H1 (cell line): ENCODE results near the gene PRKCA. TPM values are rescaled to one million over a fixed set of nuclear protein-coding genes. Genes with fewer than 3 reads are reported as not detected.
"Not testable (repeated sequence)": the region's sequence is repeated elsewhere in the genome, so short reads cannot be mapped to it uniquely, and the experiment has no call there.

ENCODE experiments used
- CTCF ChIA-PET: fragments of 300-600 bp; sonication (Branson Sonifier 250); formaldehyde crosslinking; loops from one replicate; lab custom pipeline; 2021; ENCODE audit not compliant: partially characterized antibody; lab: Charles Lee
- POLR2A ChIA-PET: fragments of 300-600 bp; sonication (Branson Sonifier 250); formaldehyde crosslinking; loops from one replicate; lab custom pipeline; 2021; ENCODE audit warnings: inconsistent platforms; ENCODE audit not compliant: partially characterized antibody; lab: Charles Lee
- DNase-seq, 2 experiments: peaks; one replicate each; pipeline versions ENCODE4 v3.0.0 to v3.0.0-alpha.2; 2010 to 2022; ENCODE audit warnings: low spot score in 2 of 2, low read depth in 1 of 2, mixed read lengths in 1 of 2
- FAIRE-seq: peaks from 2 replicates; lab custom pipeline; 2011; peaks lifted over from hg19 to GRCh38; lab: Jason Lieb, UNC
- H2AFZ ChIP-seq: 2 replicates; pipeline ENCODE4 v1.8.1; 2012; ENCODE audit warnings: low read length, inconsistent platforms
- H2AK5ac ChIP-seq: 2 replicates; pipeline ENCODE4 v1.6.1; 2013; ENCODE audit warnings: low read depth, low read length
- H2BK120ac ChIP-seq: replicated peaks from 2 replicates; pipeline ENCODE3; 2013; ENCODE audit warnings: low read depth, low read length, inconsistent platforms
- H2BK12ac ChIP-seq: 2 replicates; pipeline ENCODE4 v1.6.1; 2013; ENCODE audit warnings: low read depth, low read length
- H2BK15ac ChIP-seq: 2 replicates; pipeline ENCODE4 v1.6.1; 2013; ENCODE audit warnings: low read length
- H2BK20ac ChIP-seq: 2 replicates; pipeline ENCODE4 v1.6.1; 2013; ENCODE audit warnings: low read length
- H2BK5ac ChIP-seq: 2 replicates; pipeline ENCODE4 v1.6.1; 2013; ENCODE audit warnings: low read depth, low read length
- H3K14ac ChIP-seq: 2 replicates; pipeline ENCODE4 v1.6.1; 2013; ENCODE audit warnings: inconsistent platforms; ENCODE audit not compliant: insufficient read length
- H3K18ac ChIP-seq: 2 replicates; pipeline ENCODE4 v1.6.1; 2013; ENCODE audit warnings: low read length; ENCODE audit errors: extremely low read depth
- H3K23ac ChIP-seq: 2 replicates; pipeline ENCODE4 v1.6.1; 2013; ENCODE audit warnings: inconsistent platforms; ENCODE audit not compliant: insufficient read length
- H3K23me2 ChIP-seq: 2 replicates; pipeline ENCODE4 v1.6.1; 2013; ENCODE audit warnings: low read depth, low read length
- H3K27ac ChIP-seq: 2 replicates; pipeline ENCODE4 v1.6.1; 2011; ENCODE audit warnings: low read depth, low read length, inconsistent platforms
- H3K27me3 ChIP-seq, 4 experiments: replicated peaks in 1 of 4; 1 replicate in 1 of 4; 2 replicates in 3 of 4; pipeline versions ENCODE4 v1.6.1 to v1.8.1; 2011 to 2013; ENCODE audit warnings: low read length in 3 of 4, mild to moderate bottlenecking in 3 of 4, inconsistent platforms in 2 of 4, mixed read lengths in 2 of 4, moderate library complexity in 1 of 4; ENCODE audit not compliant: control insufficient read depth in 3 of 4, insufficient read depth in 3 of 4; ENCODE audit errors: extremely low read depth in 1 of 4
- H3K36me3 ChIP-seq, 4 experiments: 2 replicates each; pipeline versions ENCODE4 v1.6.1 to v1.8.1; 2011 to 2013; ENCODE audit warnings: mild to moderate bottlenecking in 4 of 4, low read length in 3 of 4, moderate library complexity in 2 of 4, control low read depth in 1 of 4, inconsistent platforms in 1 of 4; ENCODE audit not compliant: insufficient read depth in 4 of 4, control insufficient read depth in 2 of 4
- H3K4ac ChIP-seq: replicated peaks from 2 replicates; pipeline ENCODE3; 2013; ENCODE audit warnings: low read length, low read depth, mixed read lengths, inconsistent platforms; ENCODE audit not compliant: insufficient read length
- H3K4me1 ChIP-seq, 4 experiments: replicated peaks in 1 of 4; 1 replicate in 1 of 4; 2 replicates in 3 of 4; pipeline versions ENCODE4 v1.6.1 to v1.8.1; 2011 to 2013; ENCODE audit warnings: low read length in 3 of 4, inconsistent platforms in 2 of 4, mixed read lengths in 1 of 4; ENCODE audit not compliant: insufficient read depth in 4 of 4, control insufficient read depth in 3 of 4
- H3K4me2 ChIP-seq, 2 experiments: 2 replicates each; pipeline versions ENCODE4 v1.6.1 to v1.8.1; 2011 to 2013; ENCODE audit warnings: low read depth in 2 of 2, low read length in 2 of 2, control low read depth in 1 of 2, inconsistent platforms in 1 of 2, mild to moderate bottlenecking in 1 of 2; ENCODE audit not compliant: insufficient read depth in 1 of 2
- H3K4me3 ChIP-seq, 4 experiments: fragments of 200-600, 300-600 bp in 1 of 4; sonication (generic), shearing (Covaris generic), sonication (Bioruptor Twin) in 1 of 4; 2 replicates each; pipeline versions ENCODE4 v1.5.1 to v1.8.1; 2011 to 2016; ENCODE audit warnings: low read length in 4 of 4, low read depth in 3 of 4, control low read depth in 2 of 4, inconsistent platforms in 2 of 4, mild to moderate bottlenecking in 2 of 4, mixed read lengths in 1 of 4, moderate library complexity in 1 of 4; ENCODE audit not compliant: insufficient read depth in 2 of 4; ENCODE audit errors: extremely low read depth in 1 of 4
- H3K56ac ChIP-seq: replicated peaks from 2 replicates; pipeline ENCODE3; 2013; ENCODE audit warnings: low read depth, mild to moderate bottlenecking, mixed read lengths, low read length, inconsistent platforms; ENCODE audit not compliant: insufficient read length
- H3K79me1 ChIP-seq: 2 replicates; pipeline ENCODE4 v1.6.1; 2013; ENCODE audit warnings: low read depth, low read length, control low read depth
- H3K79me2 ChIP-seq, 2 experiments: 2 replicates each; pipeline versions ENCODE4 v1.6.1 to v1.8.1; 2012 to 2013; ENCODE audit warnings: low read length in 2 of 2, mild to moderate bottlenecking in 2 of 2, inconsistent platforms in 1 of 2; ENCODE audit not compliant: insufficient read depth in 2 of 2, control insufficient read depth in 1 of 2
- H3K9ac ChIP-seq, 4 experiments: replicated peaks in 1 of 4; 1 replicate in 1 of 4; 2 replicates in 3 of 4; pipeline versions ENCODE4 v1.6.1 to v1.8.1; 2011 to 2013; ENCODE audit warnings: low read depth in 3 of 4, low read length in 3 of 4, control low read depth in 2 of 4, mild to moderate bottlenecking in 2 of 4, moderate library complexity in 2 of 4, inconsistent platforms in 1 of 4; ENCODE audit errors: extremely low read depth in 1 of 4
- H3K9me3 ChIP-seq, 2 experiments: 2 replicates each; pipeline versions ENCODE4 v1.6.1 to v1.8.1; 2012 to 2013; ENCODE audit warnings: mild to moderate bottlenecking in 2 of 2, moderate library complexity in 2 of 2, control low read depth in 1 of 2, inconsistent platforms in 1 of 2, low read depth in 1 of 2, low read length in 1 of 2, mixed read lengths in 1 of 2; ENCODE audit not compliant: insufficient read depth in 2 of 2
- H4K20me1 ChIP-seq, 2 experiments: replicated peaks in 1 of 2; 2 replicates each; pipeline versions ENCODE3 to v1.8.1; 2011 to 2013; ENCODE audit warnings: inconsistent platforms in 2 of 2, low read length in 2 of 2, mild to moderate bottlenecking in 1 of 2; ENCODE audit not compliant: insufficient read depth in 2 of 2, control insufficient read depth in 1 of 2
- H4K5ac ChIP-seq: 2 replicates; pipeline ENCODE4 v1.6.1; 2013; ENCODE audit warnings: low read length, low read depth, mixed read lengths, inconsistent platforms; ENCODE audit not compliant: insufficient read length
- H4K8ac ChIP-seq: 2 replicates; pipeline ENCODE4 v1.8.0; 2013; ENCODE audit warnings: mild to moderate bottlenecking, moderate library complexity, low read length, inconsistent platforms; ENCODE audit not compliant: insufficient read depth; ENCODE audit errors: extremely low read depth
- H4K91ac ChIP-seq: replicated peaks from 2 replicates; pipeline ENCODE3; 2013; ENCODE audit warnings: low read length, mixed read lengths, inconsistent platforms; ENCODE audit not compliant: insufficient read length
- BCL11A ChIP-seq, 2 experiments: IDR thresholded peaks; one replicate each; pipeline ENCODE4 v1.6.1; 2011; ENCODE audit warnings: low read depth in 2 of 2, low read length in 2 of 2, mild to moderate bottlenecking in 2 of 2
- HDAC2 ChIP-seq, 2 experiments: fragments of 300-600 bp in 1 of 2; sonication (generic) in 1 of 2; IDR thresholded peaks; 2 replicates each; pipeline ENCODE4 v1.6.1; 2011 to 2012; ENCODE audit warnings: low read depth in 2 of 2, low read length in 2 of 2, mild to moderate bottlenecking in 2 of 2, moderate library complexity in 2 of 2, borderline replicate concordance in 1 of 2, inconsistent platforms in 1 of 2
- RXRA ChIP-seq: IDR thresholded peaks from 2 replicates; pipeline ENCODE4 v1.6.1; 2011; ENCODE audit warnings: low read depth, mild to moderate bottlenecking, low read length, moderate library complexity; ENCODE audit not compliant: insufficient read depth
- WGBS, 2 experiments: shearing (Covaris generic) in 1 of 2; methylation state at CpG; one replicate each; pipeline versions ENCODE4 v1.1.6 to v1.1.7; 2013 to 2015; ENCODE audit warnings: low lambda C conversion rate in 2 of 2, mixed read lengths in 2 of 2, inconsistent platforms in 1 of 2, low coverage in 1 of 2, missing lambda C conversion rate in 1 of 2; ENCODE audit not compliant: insufficient replicate concordance in 2 of 2, insufficient coverage in 1 of 2, insufficient read length in 1 of 2; ENCODE audit errors: extremely low coverage in 1 of 2, missing lambda C conversion rate in 1 of 2; 5-methylcytosine and 5-hydroxymethylcytosine counted together
- polyA plus RNA-seq, 7 experiments: library from polyadenylated mRNA; depleted of rRNA in 3 of 7; stranded (reverse) in 5 of 7; unstranded in 2 of 7; fragments of >200 nt in 5 of 7; fragments of 200-250 nt in 2 of 7; gene quantifications; 1 replicate in 5 of 7; 2 replicates in 1 of 7; 4 replicates in 1 of 7; pipeline versions ENCODE4 v1.2.1 to v1.2.3, GENCODE V29; 2011 to 2013; ENCODE audit warnings: missing spikeins in 2 of 7, mixed read lengths in 2 of 7
- total RNA-seq: library from RNA; stranded (reverse); fragmentation: NEBNext Ultra II Directional; extraction: Animal tissue kit (Norgen Biotek cat#: 25700); gene quantifications from 2 replicates; pipeline ENCODE4 v1.2.1, GENCODE V29; 2021

Gene PRKCA
- total and polyA plus RNA-seq, 2 of the 8 experiments (the other 6 are each of a cell fraction or from before 2014, with no cell fraction given), result 5.8 to 17.8 TPM

GRCh38 chr17:66322764-66323163 lies 20.4 kb downstream of the PRKCA start (continued):
- TF ChIP-seq RXRA (no peak), BCL11A (IDR thresholded peaks at IDR 0.05; ENCODE audit: low read depth in 2 of 2, low read length in 2 of 2) (no peak), HDAC2 (IDR thresholded peaks at IDR 0.05; ENCODE audit: borderline replicate concordance in 1 of 2, low read depth in 2 of 2, low read length in 2 of 2) (no peak)

- POLR2A ChIA-PET, H3K36me3 ChIP-seq, H3K4me3 ChIP-seq, H4K91ac ChIP-seq, DNase-seq, H2BK120ac ChIP-seq, H3K27me3 ChIP-seq, H4K5ac ChIP-seq, H3K14ac ChIP-seq, H3K79me2 ChIP-seq, H4K20me1 ChIP-seq, H3K23me2 ChIP-seq, H3K4ac ChIP-seq, H2AFZ ChIP-seq, H4K8ac ChIP-seq, FAIRE-seq, H2BK12ac ChIP-seq, H3K9me3 ChIP-seq, H2BK5ac ChIP-seq, H3K9ac ChIP-seq, H3K18ac ChIP-seq, H2BK20ac ChIP-seq, H3K4me1 ChIP-seq, H2AK5ac ChIP-seq, H3K27ac ChIP-seq, H3K79me1 ChIP-seq, H3K4me2 ChIP-seq, H3K56ac ChIP-seq, H2BK15ac ChIP-seq, H3K23ac ChIP-seq: not testable (repeated sequence)
- CTCF ChIA-PET, result interaction anchor here (0.7 to 1.2 kb wide), 2 partner anchors 109 to 1094 kb away, joined by 3 read pairs; no protein-coding TSS in a partner anchor
- 90% methylated on average over 2 of the region's 3 CpGs; no CpG with 5 or more reads in 1 of the 2 experiments for WGBS, 2 experiments
Observed at GRCh38 chr17:66324381-66325004, 22.1 kb downstream of the PRKCA start.
